HepG2 (cell line): ENCODE results near the gene SCFD2. TPM values are rescaled to one million over a fixed set of nuclear protein-coding genes. Genes with fewer than 3 reads are reported as not detected.
A peak's percentile ranks its signal among the peaks of the same experiment; 100 is the strongest.

Experiments used
- ASH2L ChIP-seq: fragments of 300-600, 200-600 bp; sonication (generic); IDR thresholded peaks from 2 replicates; pipeline ENCODE4 v1.7.0; 2017; ENCODE audit warnings: low read depth, mild to moderate bottlenecking, moderate library complexity, mixed read lengths, low read length; ENCODE audit not compliant: insufficient read length
- CHD4 ChIP-seq: fragments of 200-600 bp; sonication (generic); IDR thresholded peaks from 2 replicates; pipeline ENCODE4 v1.7.0; 2017; ENCODE audit warnings: mild to moderate bottlenecking, low read length, borderline replicate concordance
- DMAP1 ChIP-seq: IDR thresholded peaks from 2 replicates; pipeline ENCODE4 v1.6.1; 2016
- GATAD1 ChIP-seq: IDR thresholded peaks from 2 replicates; pipeline ENCODE4 v1.6.1; 2016; ENCODE audit warnings: missing genetic modification reagents, missing compliant biosample characterization
- GTF2F1 ChIP-seq: fragments of 150-350 bp; IDR thresholded peaks from 2 replicates; pipeline ENCODE4 v1.6.1; 2014; ENCODE audit warnings: low read length
- KDM1A ChIP-seq: IDR thresholded peaks from 2 replicates; pipeline ENCODE4 v1.6.1; 2016; ENCODE audit warnings: missing compliant biosample characterization
- MXD4 ChIP-seq: IDR thresholded peaks from 2 replicates; pipeline ENCODE4 v1.6.1; 2016; ENCODE audit warnings: mild to moderate bottlenecking, missing biosample characterization, missing genetic modification reagents
- MXI1 ChIP-seq: IDR thresholded peaks from 3 replicates; pipeline ENCODE4 v1.6.1; 2012; ENCODE audit warnings: low read depth, low read length, inconsistent platforms, borderline replicate concordance
- NR2F2 ChIP-seq: IDR thresholded peaks from 2 replicates; pipeline ENCODE4 v1.6.1; 2012; ENCODE audit warnings: low read depth, inconsistent platforms, borderline replicate concordance
- RARA ChIP-seq: IDR thresholded peaks from 2 replicates; pipeline ENCODE4 v1.6.1; 2016; ENCODE audit warnings: missing genetic modification reagents, missing compliant biosample characterization
- RORA ChIP-seq: sonication (generic); formaldehyde crosslinking; IDR thresholded peaks from 2 replicates; pipeline ENCODE4 v1.5.0; 2020; ENCODE audit warnings: mild to moderate bottlenecking, missing genetic modification reagents, moderate library complexity
- SOX13 ChIP-seq, 3 experiments: fragments of 450-650 bp in 1 of 3; sonication (generic) in 1 of 3; formaldehyde crosslinking in 1 of 3; IDR thresholded peaks in 2 of 3; conservative IDR thresholded peaks in 1 of 3; 2 replicates each; pipeline versions ENCODE4 v1.5.0 to v1.6.1; 2016 to 2020; ENCODE audit warnings: antibody characterized with exemption in 1 of 3, mild to moderate bottlenecking in 1 of 3, missing compliant biosample characterization in 1 of 3, missing genetic modification reagents in 1 of 3, moderate library complexity in 1 of 3
- TEAD3 ChIP-seq: optimal IDR thresholded peaks from 2 replicates; pipeline ENCODE3; 2016; ENCODE audit warnings: borderline replicate concordance
- ZBTB21 ChIP-seq: sonication (generic); formaldehyde crosslinking; IDR thresholded peaks from 2 replicates; pipeline ENCODE4 v1.4.0; 2020; ENCODE audit warnings: missing genetic modification reagents
- ZBTB39 ChIP-seq: sonication (generic); formaldehyde crosslinking; IDR thresholded peaks from 2 replicates; pipeline ENCODE4 v1.5.0; 2020; ENCODE audit warnings: missing genetic modification reagents
- ZFAT ChIP-seq: sonication (generic); formaldehyde crosslinking; conservative IDR thresholded peaks from 2 replicates; pipeline ENCODE4 v1.8.1; 2023; ENCODE audit warnings: missing genetic modification reagents, inconsistent platforms
- ZNF292 ChIP-seq: sonication (generic); formaldehyde crosslinking; IDR thresholded peaks from 2 replicates; pipeline ENCODE4 v1.8.1; 2022; ENCODE audit warnings: mild to moderate bottlenecking, low read depth, missing genetic modification reagents, borderline replicate concordance
- ZNF331 ChIP-seq: sonication (generic); formaldehyde crosslinking; IDR thresholded peaks from 2 replicates; pipeline ENCODE4 v1.4.0; 2020; ENCODE audit warnings: missing genetic modification reagents
- ZNF549 ChIP-seq: sonication (generic); formaldehyde crosslinking; IDR thresholded peaks from 2 replicates; pipeline ENCODE4 v1.5.0; 2020; ENCODE audit warnings: missing genetic modification reagents
- ZNF558 ChIP-seq: sonication (generic); formaldehyde crosslinking; IDR thresholded peaks from 2 replicates; pipeline ENCODE4 v1.9.0; 2022; ENCODE audit warnings: mild to moderate bottlenecking, missing genetic modification reagents, borderline replicate concordance
- ZNF615 ChIP-seq: sonication (generic); formaldehyde crosslinking; IDR thresholded peaks from 2 replicates; pipeline ENCODE4 v1.5.0; 2020; ENCODE audit warnings: mild to moderate bottlenecking, missing genetic modification reagents, borderline replicate concordance
- ZNF776 ChIP-seq: sonication (generic); formaldehyde crosslinking; IDR thresholded peaks from 2 replicates; pipeline ENCODE4 v1.4.0; 2020; ENCODE audit warnings: mild to moderate bottlenecking, missing genetic modification reagents
- polyA plus RNA-seq, 8 experiments: library from polyadenylated mRNA; depleted of rRNA in 3 of 8; stranded (reverse) in 7 of 8; unstranded in 1 of 8; fragments of >200 nt; fragmentation: Illumina TruSeq in 4 of 8; extraction: Trizol in 4 of 8; gene quantifications; 2 replicates each; pipeline versions ENCODE4 v1.2.1 to v1.2.3, GENCODE V29; 2011 to 2016; ENCODE audit warnings: low read depth in 4 of 8, missing spikeins in 1 of 8, mixed read lengths in 1 of 8; ENCODE audit not compliant: insufficient read depth in 1 of 8
- total RNA-seq, 5 experiments: library from RNA; depleted of rRNA; stranded (reverse); fragments of >200 nt; fragmentation: Illumina TruSeq; extraction: Trizol; gene quantifications; 2 replicates each; pipeline ENCODE4 v1.2.3, GENCODE V29; 2016; ENCODE audit warnings: low read depth in 1 of 5
- TF ChIP-seq, protein P1 (sequence below): sonication (generic); formaldehyde crosslinking; conservative IDR thresholded peaks from 2 replicates; pipeline ENCODE4 v1.8.0; 2022; ENCODE audit warnings: mild to moderate bottlenecking, moderate library complexity, missing genetic modification reagents
- TF ChIP-seq, protein P2 (sequence below), 2 experiments: fragments of 450-650 bp in 1 of 2; sonication (generic) in 1 of 2; formaldehyde crosslinking; IDR thresholded peaks; 2 replicates each; pipeline versions ENCODE4 v1.5.0 to v1.8.0; 2020 to 2022; ENCODE audit warnings: mild to moderate bottlenecking in 1 of 2, missing genetic modification reagents in 1 of 2
- TF ChIP-seq, protein P3 (sequence below): sonication (generic); formaldehyde crosslinking; IDR thresholded peaks from 2 replicates; pipeline ENCODE4 v1.9.0; 2021; ENCODE audit warnings: missing genetic modification reagents, borderline replicate concordance

The SCFD2 gene
- total and polyA plus RNA-seq, 2 of the 13 experiments (the other 11 are each of a cell fraction or from before 2014, with no cell fraction given) = 4.6 to 15.6 TPM

DNA sequence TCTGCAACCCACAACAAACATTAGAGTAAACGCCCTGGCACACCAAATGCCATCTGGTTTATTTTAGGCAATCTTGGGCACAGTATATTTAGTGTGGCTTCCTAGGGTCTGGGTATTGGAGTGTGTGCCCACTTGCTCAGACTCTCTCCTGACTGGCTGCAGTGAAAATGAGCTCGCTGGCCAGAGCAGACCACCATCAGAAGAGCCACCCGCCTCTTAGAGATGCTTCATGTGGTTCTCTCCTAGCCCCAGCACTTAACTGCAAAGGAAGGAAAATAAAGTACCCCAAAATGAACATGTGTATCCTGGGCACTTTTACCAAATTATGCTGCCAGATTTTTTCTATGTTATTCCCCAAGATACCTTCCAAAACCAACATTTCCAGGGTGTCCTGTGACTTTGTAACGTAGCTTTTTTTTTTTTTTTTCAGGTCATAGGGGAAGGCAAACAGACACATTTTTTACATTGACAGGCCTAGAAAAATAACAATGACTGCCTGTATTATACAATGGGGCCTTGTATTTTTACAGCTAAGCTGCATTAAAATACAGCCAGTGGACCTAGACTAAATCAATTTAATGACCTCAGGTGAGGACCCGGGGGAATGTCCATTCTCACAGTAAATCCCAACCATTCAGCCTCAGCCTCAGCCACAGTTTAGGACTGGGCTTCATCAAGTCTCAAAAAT, 310.0 kb downstream of the SCFD2 start (continued):
- TF ChIP-seq, protein P1, sequence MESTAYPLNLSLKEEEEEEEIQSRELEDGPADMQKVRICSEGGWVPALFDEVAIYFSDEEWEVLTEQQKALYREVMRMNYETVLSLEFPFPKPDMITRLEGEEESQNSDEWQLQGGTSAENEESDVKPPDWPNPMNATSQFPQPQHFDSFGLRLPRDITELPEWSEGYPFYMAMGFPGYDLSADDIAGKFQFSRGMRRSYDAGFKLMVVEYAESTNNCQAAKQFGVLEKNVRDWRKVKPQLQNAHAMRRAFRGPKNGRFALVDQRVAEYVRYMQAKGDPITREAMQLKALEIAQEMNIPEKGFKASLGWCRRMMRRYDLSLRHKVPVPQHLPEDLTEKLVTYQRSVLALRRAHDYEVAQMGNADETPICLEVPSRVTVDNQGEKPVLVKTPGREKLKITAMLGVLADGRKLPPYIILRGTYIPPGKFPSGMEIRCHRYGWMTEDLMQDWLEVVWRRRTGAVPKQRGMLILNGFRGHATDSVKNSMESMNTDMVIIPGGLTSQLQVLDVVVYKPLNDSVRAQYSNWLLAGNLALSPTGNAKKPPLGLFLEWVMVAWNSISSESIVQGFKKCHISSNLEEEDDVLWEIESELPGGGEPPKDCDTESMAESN (CRISPR knock-in tag) = no peak
- TF ChIP-seq ZNF615 (CRISPR knock-in tag) (no peak), ZBTB21 (CRISPR knock-in tag) (no peak), TEAD3 (CRISPR knock-in tag) (peak; percentile 49), GATAD1 (CRISPR knock-in tag) (no peak), CHD4 (peak; percentile 23; the same call in 1 of the 2 replicates), MXI1 (no peak), KDM1A (no peak), RARA (CRISPR knock-in tag) (peak; percentile 50), ZNF776 (CRISPR knock-in tag) (no peak), ZNF292 (CRISPR knock-in tag) (no peak), ZNF331 (CRISPR knock-in tag) (peak; percentile 45; the same call in 1 of the 2 replicates), ZNF549 (CRISPR knock-in tag) (no peak), DMAP1 (CRISPR knock-in tag) (no peak), NR2F2 (peak; percentile 58; the same call in 1 of the 2 replicates), ZNF558 (no peak), RORA (CRISPR knock-in tag) (no peak), ASH2L (peak; percentile 30), GTF2F1 (no peak), ZBTB39 (CRISPR knock-in tag) (no peak), SOX13 (IDR thresholded peaks at IDR 0.05) (no peak), SOX13 (CRISPR knock-in tag; conservative IDR thresholded peaks at IDR 0.05 in 1 of 2, IDR thresholded peaks at IDR 0.05 in 1 of 2) (peak in 1 of 2 experiments; percentile 76; a peak in 2 of 4 replicates), ZFAT (CRISPR knock-in tag) (no peak), MXD4 (CRISPR knock-in tag) (no peak)
- TF ChIP-seq, protein P2, sequence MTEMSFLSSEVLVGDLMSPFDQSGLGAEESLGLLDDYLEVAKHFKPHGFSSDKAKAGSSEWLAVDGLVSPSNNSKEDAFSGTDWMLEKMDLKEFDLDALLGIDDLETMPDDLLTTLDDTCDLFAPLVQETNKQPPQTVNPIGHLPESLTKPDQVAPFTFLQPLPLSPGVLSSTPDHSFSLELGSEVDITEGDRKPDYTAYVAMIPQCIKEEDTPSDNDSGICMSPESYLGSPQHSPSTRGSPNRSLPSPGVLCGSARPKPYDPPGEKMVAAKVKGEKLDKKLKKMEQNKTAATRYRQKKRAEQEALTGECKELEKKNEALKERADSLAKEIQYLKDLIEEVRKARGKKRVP (CRISPR knock-in tag; IDR thresholded peaks at IDR 0.05) = no peak
- TF ChIP-seq, protein P3, sequence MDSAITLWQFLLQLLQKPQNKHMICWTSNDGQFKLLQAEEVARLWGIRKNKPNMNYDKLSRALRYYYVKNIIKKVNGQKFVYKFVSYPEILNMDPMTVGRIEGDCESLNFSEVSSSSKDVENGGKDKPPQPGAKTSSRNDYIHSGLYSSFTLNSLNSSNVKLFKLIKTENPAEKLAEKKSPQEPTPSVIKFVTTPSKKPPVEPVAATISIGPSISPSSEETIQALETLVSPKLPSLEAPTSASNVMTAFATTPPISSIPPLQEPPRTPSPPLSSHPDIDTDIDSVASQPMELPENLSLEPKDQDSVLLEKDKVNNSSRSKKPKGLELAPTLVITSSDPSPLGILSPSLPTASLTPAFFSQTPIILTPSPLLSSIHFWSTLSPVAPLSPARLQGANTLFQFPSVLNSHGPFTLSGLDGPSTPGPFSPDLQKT (CRISPR knock-in tag) = no peak
